22Rv1 (cell line): ENCODE data around the gene IL1B.

Experiments used
- ZFX ChIP-seq: fragments of 450-650 bp; IDR thresholded peaks from 2 replicates; pipeline ENCODE4 v1.6.1; 2017; ENCODE audit warnings: antibody characterized with exemption, borderline replicate concordance
- TF ChIP-seq, protein P1 (sequence below): fragments of 450-650 bp; IDR thresholded peaks from 2 replicates; pipeline ENCODE4 v1.5.1; 2017; ENCODE audit warnings: mild to moderate bottlenecking

DNA sequence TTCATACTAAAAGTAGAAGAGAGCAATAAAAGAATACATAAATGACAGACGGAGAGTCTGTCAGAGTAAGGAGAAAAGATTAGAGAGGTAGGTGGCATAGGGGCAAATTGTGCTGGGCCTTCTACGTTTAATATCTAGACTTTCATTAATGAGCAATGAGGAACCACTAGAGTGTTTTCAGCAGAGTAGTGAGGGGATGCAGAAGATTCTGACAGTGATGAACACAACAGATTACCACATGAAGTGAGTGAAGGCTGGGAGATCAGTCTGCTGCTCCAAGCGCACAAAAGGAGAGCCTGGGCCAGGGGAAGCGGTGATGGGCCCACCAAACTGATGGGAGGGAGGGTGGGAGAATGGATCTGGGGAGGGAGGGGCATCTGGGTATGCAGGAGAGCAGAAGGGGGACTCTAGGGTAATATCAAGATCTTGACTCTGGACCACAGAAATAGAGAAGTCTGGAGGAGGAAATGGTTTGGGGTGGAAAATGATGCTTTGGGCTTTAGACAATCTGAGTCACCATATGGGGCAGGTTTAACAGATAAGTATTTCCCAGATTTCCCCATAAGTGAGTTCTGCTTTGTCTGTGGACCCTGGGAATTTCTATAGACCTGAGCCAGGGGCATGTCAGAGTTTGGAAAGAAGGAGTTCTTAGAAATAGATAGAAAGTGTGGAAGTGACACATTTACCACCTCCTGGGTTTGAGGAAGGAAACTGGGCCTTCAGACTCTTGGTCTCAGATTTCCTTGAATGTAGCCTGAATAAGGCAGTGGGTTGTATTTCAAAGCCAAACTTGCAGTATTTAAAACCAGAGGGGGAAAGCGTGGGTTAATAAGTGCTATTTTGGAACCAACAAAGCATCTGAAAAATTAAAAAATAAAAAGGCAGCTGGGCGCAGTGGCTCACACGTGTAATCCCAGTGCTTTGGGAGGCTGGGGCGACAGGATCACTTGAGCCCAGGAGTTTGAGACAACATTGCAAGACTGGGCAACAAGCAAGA, 37.3 kb downstream of the IL1B start:
- TF ChIP-seq, protein P1, sequence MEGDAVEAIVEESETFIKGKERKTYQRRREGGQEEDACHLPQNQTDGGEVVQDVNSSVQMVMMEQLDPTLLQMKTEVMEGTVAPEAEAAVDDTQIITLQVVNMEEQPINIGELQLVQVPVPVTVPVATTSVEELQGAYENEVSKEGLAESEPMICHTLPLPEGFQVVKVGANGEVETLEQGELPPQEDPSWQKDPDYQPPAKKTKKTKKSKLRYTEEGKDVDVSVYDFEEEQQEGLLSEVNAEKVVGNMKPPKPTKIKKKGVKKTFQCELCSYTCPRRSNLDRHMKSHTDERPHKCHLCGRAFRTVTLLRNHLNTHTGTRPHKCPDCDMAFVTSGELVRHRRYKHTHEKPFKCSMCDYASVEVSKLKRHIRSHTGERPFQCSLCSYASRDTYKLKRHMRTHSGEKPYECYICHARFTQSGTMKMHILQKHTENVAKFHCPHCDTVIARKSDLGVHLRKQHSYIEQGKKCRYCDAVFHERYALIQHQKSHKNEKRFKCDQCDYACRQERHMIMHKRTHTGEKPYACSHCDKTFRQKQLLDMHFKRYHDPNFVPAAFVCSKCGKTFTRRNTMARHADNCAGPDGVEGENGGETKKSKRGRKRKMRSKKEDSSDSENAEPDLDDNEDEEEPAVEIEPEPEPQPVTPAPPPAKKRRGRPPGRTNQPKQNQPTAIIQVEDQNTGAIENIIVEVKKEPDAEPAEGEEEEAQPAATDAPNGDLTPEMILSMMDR, result no peak
- no peak for TF ChIP-seq ZFX
